Activated CD8-positive, alpha-beta memory T cell treated with anti-CD3 and anti-CD28 coated beads for 4 hours (primary cell): ENCODE results near the gene TMEM200C.
"Not testable (repeated sequence)": the region's sequence is repeated elsewhere in the genome, so short reads cannot be mapped to it uniquely, and the experiment has no call there.

Experiments
- DNase-seq, 2 donors: peaks; one replicate each; pipeline ENCODE4 v3.0.0-alpha.2; 2020; ENCODE audit warnings: low read depth in 2 of 2

Gene TMEM200C

DNA sequence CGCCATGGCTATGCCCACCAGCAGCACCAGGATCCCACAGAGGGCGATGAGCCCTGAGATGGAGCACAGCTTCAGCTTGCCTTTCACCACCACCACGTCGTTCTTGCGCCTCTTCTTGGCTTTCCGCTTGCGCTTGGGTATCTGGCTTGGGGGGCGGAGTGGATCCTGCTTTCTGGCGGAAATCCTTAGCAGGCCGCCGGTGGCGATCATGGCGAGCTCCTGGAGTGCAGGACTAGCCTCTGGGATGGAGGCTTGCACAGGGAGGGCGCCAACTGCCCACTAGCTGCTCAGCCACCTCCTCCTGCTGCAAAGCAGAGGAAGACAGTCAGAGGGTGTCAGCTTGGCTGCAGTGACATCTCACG lies 3.5 kb downstream of the TMEM200C start:
- DNase-seq: no peak

DNA sequence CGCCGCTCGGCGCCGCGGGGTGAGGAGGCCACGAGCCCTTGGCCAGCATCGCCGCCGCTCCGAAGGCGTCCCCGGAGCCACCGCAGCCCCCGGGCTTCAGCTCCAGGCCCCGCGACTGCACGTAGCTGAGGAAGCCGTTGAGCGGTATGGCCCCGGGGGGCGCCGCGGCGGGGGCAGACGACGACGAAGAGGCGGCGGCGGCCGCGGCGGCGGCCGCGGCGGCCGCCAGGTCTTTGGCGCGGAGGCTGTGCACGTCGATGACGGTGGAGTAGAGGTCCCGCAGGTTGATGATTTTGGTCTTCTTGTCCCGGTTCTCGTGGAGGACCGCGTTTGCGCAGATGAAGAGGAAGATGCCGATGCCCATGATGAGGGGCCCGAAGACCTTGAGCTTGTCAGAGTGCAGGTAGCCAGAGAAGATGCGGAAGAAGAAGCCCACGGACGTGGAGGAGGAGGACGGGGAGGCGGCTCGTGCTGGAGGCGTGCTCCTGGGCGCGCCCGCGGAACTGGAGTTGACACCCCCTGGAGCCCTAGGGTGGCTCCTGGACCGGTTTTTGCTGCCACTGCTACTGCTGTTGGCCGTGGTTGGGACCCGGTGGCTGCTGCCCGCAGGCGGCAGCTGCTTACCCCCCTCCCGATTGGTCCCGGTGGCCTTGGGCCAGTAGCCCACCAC lies 4.0 kb downstream of the TMEM200C start:
- DNase-seq: no peak

DNA sequence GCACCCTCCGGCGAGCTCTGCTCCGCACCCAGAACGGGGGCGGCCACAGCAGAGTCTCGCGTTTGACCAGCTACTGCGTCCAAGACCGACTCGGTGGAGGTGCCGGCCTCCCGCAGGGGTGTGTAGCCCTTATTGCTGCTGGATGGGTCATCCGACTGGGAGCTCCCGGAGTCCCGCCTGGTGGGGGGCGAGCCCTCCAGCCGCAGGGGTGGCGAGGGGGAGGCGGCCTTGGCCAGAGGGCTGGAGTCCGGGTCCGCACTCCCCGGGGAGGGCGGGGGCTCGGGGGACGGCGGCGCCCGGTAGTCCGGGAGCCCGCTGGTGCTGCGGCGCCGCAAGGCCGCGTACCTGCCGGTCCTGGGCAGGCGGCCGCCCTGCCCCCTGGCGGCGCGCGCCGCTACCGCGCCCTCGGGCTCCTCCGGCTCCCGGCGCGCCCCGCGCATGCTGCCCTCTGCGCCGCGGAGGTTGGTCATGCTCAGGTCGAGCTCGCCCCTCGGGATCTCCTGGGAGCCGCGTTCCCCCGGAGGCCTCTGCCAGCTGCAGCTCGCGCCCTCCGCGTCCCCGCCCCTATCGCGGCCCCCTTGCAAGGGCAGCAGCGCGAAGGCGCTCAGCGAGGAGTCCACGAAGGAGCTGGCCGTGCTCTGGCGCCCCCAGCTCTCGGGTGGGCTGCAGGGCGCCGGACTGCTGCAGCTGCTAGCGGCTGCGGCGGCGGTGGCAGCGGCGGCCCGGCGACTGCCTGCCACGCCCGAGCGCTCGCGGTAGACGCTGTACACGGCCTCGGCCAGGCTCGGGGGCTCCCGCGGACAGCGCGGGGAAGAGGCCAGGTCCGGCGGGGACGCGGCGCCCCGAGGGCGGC lies 4.8 kb downstream of the TMEM200C start:
- no peak for DNase-seq

GRCh38 chr18:5885361-5885760 lies 10.0 kb downstream of the TMEM200C start:
- DNase-seq: no peak

DNA sequence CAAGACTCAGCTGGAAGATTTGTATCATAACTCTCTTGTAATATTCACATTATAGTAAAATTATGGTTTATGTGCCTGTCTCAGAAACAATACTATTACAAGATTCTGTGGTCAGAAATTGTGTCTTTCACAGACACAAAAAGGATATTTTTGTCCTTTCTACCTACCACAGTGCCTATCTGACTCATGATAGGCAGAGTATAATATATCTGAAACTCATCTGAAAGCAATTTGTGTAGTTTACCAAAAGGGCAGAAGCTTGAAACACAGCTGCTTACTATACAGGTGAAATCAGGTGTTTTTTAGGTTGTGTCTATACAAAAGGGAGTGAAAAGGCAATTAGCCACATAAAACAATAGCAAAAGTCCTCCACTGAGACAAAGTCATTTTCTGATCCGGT lies 10.9 kb downstream of the TMEM200C start:
- DNase-seq: no peak

DNA sequence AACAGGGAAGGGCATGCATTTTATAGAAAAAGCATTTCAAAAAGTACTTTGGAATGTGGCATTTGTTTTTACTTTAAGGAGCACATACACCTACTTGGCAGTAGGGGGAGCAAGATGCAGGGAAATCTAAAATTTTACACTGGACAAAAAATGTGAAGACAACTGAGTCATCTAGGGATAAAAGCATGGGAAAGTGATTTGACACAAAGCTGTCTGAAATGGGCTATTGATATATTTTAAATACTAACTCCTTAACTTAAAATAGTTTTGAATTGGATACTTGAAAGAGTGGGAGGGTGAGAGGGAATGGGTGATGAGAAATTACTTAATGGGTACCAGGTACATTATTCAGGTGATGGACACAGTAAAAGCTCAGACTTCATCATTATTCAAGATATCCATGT lies 15.8 kb downstream of the TMEM200C start:
- no peak for DNase-seq

DNA sequence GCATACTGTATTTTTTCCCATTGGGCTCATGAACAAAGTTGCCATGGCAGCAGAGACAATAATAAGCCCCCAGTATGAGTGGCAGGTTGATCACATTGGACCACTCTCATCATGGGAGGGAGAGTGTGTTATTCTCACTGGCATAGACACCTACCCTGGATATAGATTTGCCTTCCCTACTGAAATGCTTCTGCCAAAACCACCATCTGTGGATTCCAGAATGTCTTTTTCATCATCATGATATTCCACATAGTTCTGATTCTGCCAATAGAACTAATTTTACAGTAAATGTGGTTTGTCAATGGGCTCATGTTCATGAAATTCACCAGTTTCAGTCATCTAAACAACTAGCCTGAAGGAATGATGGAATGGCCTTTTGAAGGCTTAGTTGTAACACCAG lies 18.4 kb downstream of the TMEM200C start:
- DNase-seq: no peak

GRCh38 chr18:5874336-5874735 lies 21.0 kb downstream of the TMEM200C start:
- no peak for DNase-seq

- DNase-seq: no peak
These were observed 22.4 kb downstream of the TMEM200C start for GRCh38 chr18:5872886-5873285.

GRCh38 chr18:5871426-5871825 lies 23.9 kb downstream of the TMEM200C start:
- DNase-seq: no peak

DNA sequence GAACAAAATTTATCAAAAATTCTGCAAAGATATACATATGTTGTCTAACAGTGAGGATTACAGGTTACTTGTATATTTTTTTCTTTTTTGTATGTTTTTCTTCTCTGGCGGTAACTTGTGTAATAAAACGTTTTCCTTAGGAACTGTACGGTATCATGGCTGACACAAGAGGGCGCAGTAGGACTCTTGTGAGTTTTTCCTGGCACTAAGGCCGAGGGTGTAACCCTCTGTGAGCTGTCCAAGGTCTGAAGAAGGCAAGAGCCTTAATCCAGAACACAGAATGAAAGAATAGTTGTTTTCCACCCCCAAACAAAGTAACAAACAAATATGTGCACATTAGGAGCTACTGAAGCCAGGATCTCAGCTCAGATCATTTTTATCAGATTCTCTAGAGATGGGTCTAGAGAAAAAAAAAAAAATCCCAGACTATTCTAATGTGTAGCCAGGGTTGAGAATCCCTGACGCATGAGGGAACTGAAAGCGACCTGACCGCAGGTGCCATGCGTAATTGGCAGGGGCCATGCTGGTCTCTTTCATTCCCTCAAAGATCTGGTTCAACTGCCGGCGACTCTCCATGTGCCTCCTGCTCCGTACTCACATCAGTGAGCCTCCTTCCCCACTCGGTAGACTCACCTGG lies 27.0 kb downstream of the TMEM200C start:
- DNase-seq: no peak

- DNase-seq: no peak
These were observed 29.8 kb downstream of the TMEM200C start for GRCh38 chr18:5865521-5865920.

DNA sequence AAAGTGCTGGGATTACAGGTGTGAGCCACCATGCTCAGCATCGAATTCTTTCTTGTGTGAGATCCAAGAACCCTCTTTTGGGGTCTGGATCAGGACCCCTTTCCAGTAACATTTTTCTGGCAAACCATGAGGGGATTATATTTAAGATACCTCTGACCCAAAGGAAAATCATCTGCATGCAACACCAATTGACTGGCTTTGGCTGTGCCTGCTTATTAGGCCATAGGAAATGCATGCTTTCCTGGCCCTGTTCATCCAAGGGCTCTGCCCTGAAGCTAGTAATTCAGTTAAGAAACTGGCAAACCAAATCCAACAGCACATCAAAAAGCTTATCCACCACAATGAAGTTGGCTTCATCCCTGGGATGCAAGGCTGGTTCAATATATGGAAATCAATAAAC lies 33.2 kb downstream of the TMEM200C start:
- DNase-seq: not testable (repeated sequence)

DNA sequence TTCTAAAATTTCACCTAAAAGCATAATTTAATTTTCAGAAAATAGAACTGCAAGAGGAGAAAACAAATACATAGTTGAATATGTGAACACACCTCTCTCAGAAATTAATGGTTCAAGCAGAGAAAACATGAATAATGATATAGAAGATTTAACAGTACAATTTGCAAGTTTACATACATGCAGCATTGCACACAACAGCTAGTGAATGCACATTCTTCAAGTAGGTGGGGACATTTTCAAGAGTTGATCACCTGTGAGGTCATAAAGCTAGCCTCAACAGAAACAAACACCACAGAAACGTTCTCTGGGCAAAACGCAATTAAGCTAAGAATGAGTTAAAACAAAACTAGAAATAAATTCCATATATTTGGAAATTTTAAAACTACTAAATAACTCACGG lies 38.1 kb downstream of the TMEM200C start:
- DNase-seq: no peak

DNA sequence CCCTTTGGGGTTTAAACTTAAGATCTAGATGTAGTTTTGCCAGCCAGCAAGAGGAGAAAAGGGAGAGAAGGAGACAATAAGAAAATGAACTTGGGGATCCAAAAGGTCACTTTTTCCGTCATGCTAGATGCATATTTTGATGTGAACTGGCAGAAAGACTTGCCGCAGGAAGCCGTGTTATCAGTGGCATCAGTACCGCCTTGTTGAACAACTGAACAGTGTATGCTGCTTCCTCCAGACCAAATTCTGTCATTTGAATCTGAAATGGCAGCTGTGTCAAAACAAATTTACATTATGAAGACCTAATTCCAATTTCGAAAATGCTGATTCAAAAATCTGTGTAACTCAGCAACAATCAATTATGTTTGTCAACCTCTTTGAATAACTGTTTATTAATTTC lies 42.1 kb downstream of the TMEM200C start:
- DNase-seq: no peak

- no peak for DNase-seq
These were observed 43.3 kb downstream of the TMEM200C start for GRCh38 chr18:5851998-5852397.

DNA sequence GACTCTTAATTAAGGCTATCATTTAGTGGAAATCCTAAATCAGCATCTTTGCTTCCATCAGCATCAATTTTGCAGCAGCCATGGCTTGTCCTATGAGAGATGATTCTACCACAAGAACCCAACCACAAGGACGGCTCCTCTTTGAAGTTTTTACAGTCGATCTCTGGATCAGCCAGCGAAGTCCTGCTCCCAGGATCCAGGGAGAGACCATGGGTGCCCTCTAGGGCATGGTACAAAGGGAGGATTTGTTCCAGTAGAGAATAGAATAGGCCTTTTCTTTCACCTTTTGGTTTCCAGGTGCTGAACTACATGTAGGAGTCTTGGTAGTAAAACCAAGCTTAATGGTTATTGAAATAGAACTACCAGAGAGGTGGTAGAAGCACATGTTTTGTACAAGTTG lies 52.7 kb downstream of the TMEM200C start:
- DNase-seq: no peak

GRCh38 chr18:5841518-5841917 lies 53.8 kb downstream of the TMEM200C start:
- no peak for DNase-seq

GRCh38 chr18:5840547-5840946 lies 54.8 kb downstream of the TMEM200C start:
- no peak for DNase-seq

DNA sequence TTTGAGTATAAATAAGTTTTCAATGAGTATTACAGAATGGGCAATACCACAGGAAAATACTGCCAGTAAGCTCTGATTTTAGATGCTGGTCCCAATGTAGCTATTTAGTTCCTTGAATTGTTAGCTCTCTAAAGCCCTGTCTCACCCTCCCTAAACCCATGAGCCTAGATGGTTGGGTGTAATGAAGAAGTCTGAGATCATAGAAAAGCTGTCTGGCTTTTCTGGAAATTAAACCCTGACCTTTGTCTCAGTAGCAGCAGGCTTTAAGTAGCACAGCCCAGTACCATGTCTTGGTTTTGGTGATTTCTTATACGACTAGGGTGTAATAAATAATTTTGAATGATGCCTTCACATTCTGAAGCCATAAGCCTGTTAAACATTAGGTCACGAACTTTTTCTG lies 55.3 kb downstream of the TMEM200C start:
- DNase-seq: no peak

DNA sequence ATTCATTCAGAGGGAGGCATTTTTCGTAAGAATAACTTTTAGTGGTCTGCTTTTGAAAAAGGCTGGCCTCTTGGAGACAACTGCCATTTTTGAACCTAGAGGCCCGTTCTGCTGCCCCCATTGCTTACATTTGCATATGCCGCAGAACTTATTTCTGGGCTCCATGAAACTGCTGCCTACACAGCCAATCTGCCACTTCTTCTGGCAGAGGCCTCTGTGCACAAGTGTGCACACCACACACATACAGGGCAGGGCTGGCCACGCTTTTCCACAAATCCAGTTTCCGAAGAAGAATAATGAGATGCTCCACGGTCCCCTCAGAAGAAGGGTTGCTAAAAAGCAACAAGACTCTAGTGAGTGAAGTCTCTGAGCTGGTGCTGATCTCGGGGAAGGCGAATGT lies 56.2 kb downstream of the TMEM200C start:
- DNase-seq: no peak
